Mesothelial cell of epicardium (in vitro differentiated cells): ENCODE measurements around the gene DOCK2. TPM values are rescaled to one million over a fixed set of nuclear protein-coding genes. Genes with fewer than 3 reads are reported as not detected.

ENCODE experiments used
- DNase-seq, 2 experiments: peaks; one replicate each; pipeline ENCODE4 v3.0.0; 2021; ENCODE audit warnings: low spot score in 2 of 2; ENCODE audit not compliant: unreplicated experiment in 2 of 2
- H3K27ac Mint-ChIP-seq: 2 replicates; pipeline ENCODE4 v1.8.0; 2021; ENCODE audit warnings: mixed read lengths
- H3K27me3 Mint-ChIP-seq: 2 replicates; pipeline ENCODE4 v1.8.0; 2021; ENCODE audit warnings: low read depth, mixed read lengths
- H3K36me3 Mint-ChIP-seq: 2 replicates; pipeline ENCODE4 v1.8.0; 2021; ENCODE audit warnings: mixed read lengths
- H3K4me1 Mint-ChIP-seq: 2 replicates; pipeline ENCODE4 v1.8.0; 2021; ENCODE audit warnings: mixed read lengths
- H3K4me3 Mint-ChIP-seq: 2 replicates; pipeline ENCODE4 v1.8.0; 2021; ENCODE audit warnings: mild to moderate bottlenecking, moderate library complexity, mixed read lengths
- H3K9me3 Mint-ChIP-seq: 2 replicates; pipeline ENCODE4 v1.8.0; 2021; ENCODE audit warnings: mixed read lengths
- CTCF ChIP-seq: fragments of 200-600 bp; sonication (generic); IDR thresholded peaks from one replicate; pipeline ENCODE4 v1.5.0; 2021; ENCODE audit warnings: antibody characterized with exemption; ENCODE audit not compliant: unreplicated experiment
- total RNA-seq: library from RNA; stranded (reverse); gene quantifications from 3 replicates; pipeline ENCODE4 v1.2.1, GENCODE V29; 2021

Gene DOCK2
- total RNA-seq, 1 donor from 2014 or later: 0.25 TPM

- Mint-ChIP-seq H3K9me3 (peaks cover 4% of the 10 kb centered on the region), H3K36me3 (no peaks in the 10 kb centered on the region), H3K27ac (no peak overlapping the region), H3K4me3 (no peak overlapping the region), H3K27me3 (peaks cover 59% of the 10 kb centered on the region), H3K4me1 (peaks cover 2% of the 10 kb centered on the region)
- TF ChIP-seq CTCF: no peak
- DNase-seq: no peak
These were observed 174.6 kb downstream of the DOCK2 start for GRCh38 chr5:169811680-169812079.

GRCh38 chr5:169812786-169813185 is 175.7 kb downstream of the DOCK2 start:
- no peak for TF ChIP-seq CTCF
- Mint-ChIP-seq H3K9me3 (peaks cover 4% of the 10 kb centered on the region), H3K4me1 (peaks cover 2% of the 10 kb centered on the region), H3K36me3 (no peaks in the 10 kb centered on the region), H3K27me3 (peaks cover 55% of the 10 kb centered on the region), H3K4me3 (no peak overlapping the region), H3K27ac (no peak overlapping the region)
- DNase-seq: no peak

- H3K27me3 Mint-ChIP-seq: peaks cover 47% of the 10 kb centered on the region
- no peak overlapping the region for H3K27ac Mint-ChIP-seq
- TF ChIP-seq CTCF: no peak
- no peak overlapping the region for H3K4me3 Mint-ChIP-seq
- no peaks in the 10 kb centered on the region for H3K36me3 Mint-ChIP-seq
- peaks cover 2% of the 10 kb centered on the region for H3K4me1 Mint-ChIP-seq
- peaks cover 4% of the 10 kb centered on the region for H3K9me3 Mint-ChIP-seq
- DNase-seq: no peak
These were observed 177.0 kb downstream of the DOCK2 start for GRCh38 chr5:169814045-169814444.

GRCh38 chr5:169814522-169814921 is 177.4 kb downstream of the DOCK2 start:
- Mint-ChIP-seq H3K9me3 (peaks cover 4% of the 10 kb centered on the region), H3K27me3 (peaks cover 43% of the 10 kb centered on the region), H3K27ac (no peak overlapping the region), H3K36me3 (no peaks in the 10 kb centered on the region), H3K4me1 (no peaks in the 10 kb centered on the region), H3K4me3 (no peak overlapping the region)
- DNase-seq: no peak
- no peak for TF ChIP-seq CTCF

- no peak for DNase-seq
- H3K9me3 Mint-ChIP-seq: peaks cover 4% of the 10 kb centered on the region
- H3K4me1 Mint-ChIP-seq: no peaks in the 10 kb centered on the region
- no peak overlapping the region for H3K4me3 Mint-ChIP-seq
- H3K36me3 Mint-ChIP-seq: no peaks in the 10 kb centered on the region
- H3K27ac Mint-ChIP-seq: no peak overlapping the region
- no peak for TF ChIP-seq CTCF
- H3K27me3 Mint-ChIP-seq: peaks cover 31% of the 10 kb centered on the region
These were observed 180.0 kb downstream of the DOCK2 start for GRCh38 chr5:169817031-169817430.

GRCh38 chr5:169826618-169827017 is 189.5 kb downstream of the DOCK2 start:
- H3K36me3 Mint-ChIP-seq: no peaks in the 10 kb centered on the region

More at GRCh38 chr5:169826618-169827017, 189.5 kb downstream of the DOCK2 start:
- H3K9me3 Mint-ChIP-seq: no peaks in the 10 kb centered on the region
- H3K27me3 Mint-ChIP-seq: peaks cover 37% of the 10 kb centered on the region
- H3K27ac Mint-ChIP-seq: no peak overlapping the region
- H3K4me3 Mint-ChIP-seq: no peak overlapping the region
- no peak for DNase-seq
- peaks cover 2% of the 10 kb centered on the region for H3K4me1 Mint-ChIP-seq
- no peak for TF ChIP-seq CTCF
